NCI-H1048 (cell line): Measurements from ENCODE around the gene TEKT4.
"Not testable (repeated sequence)": the region's sequence is repeated elsewhere in the genome, so short reads cannot be mapped to it uniquely, and the experiment has no call there.

ENCODE experiments used
- DNase-seq: peaks from one replicate; lab custom pipeline; 2025; lab: John Stamatoyannopoulos, UW

TEKT4 gene

GRCh38 chr2:94871226-94872087, at the start of gene TEKT4:
Gene TEKT4 (plus strand): TSS chr2:94871430. CDS start chr2:94871580, 150 bp downstream.
- DNase-seq = no peak

GRCh38 chr2:94839224-94839623, 32.0 kb upstream of the TEKT4 start:
- not testable (repeated sequence) for DNase-seq

- DNase-seq = not testable (repeated sequence)
Measured at GRCh38 chr2:94856856-94857255, 14.4 kb upstream of the TEKT4 start.

- DNase-seq = not testable (repeated sequence)
Measured at GRCh38 chr2:94857367-94858162, 13.7 kb upstream of the TEKT4 start.

- not testable (repeated sequence) for DNase-seq
Measured at GRCh38 chr2:94858163-94858888, 12.9 kb upstream of the TEKT4 start.

- DNase-seq = no peak
Measured at GRCh38 chr2:94861308-94862152, 9.7 kb upstream of the TEKT4 start.

- not testable (repeated sequence) for DNase-seq
Measured at GRCh38 chr2:94862903-94863302, 8.3 kb upstream of the TEKT4 start.

- DNase-seq = no peak
Measured at GRCh38 chr2:94869131-94869530, 2.1 kb upstream of the TEKT4 start.

- DNase-seq = no peak
Measured at GRCh38 chr2:94869552-94870439, 1.4 kb upstream of the TEKT4 start.

GRCh38 chr2:94870440-94871225, 597 bp upstream of the TEKT4 start:
- DNase-seq = no peak

- no peak for DNase-seq
Measured at GRCh38 chr2:94872088-94872618, 923 bp downstream of the TEKT4 start.

GRCh38 chr2:94872676-94873361, 1.6 kb downstream of the TEKT4 start:
- no peak for DNase-seq

GRCh38 chr2:94873362-94874276, 2.4 kb downstream of the TEKT4 start:
- no peak for DNase-seq

GRCh38 chr2:94874277-94874997, 3.2 kb downstream of the TEKT4 start:
- DNase-seq = no peak

- DNase-seq = no peak
Measured at GRCh38 chr2:94875064-94875819, 4.0 kb downstream of the TEKT4 start.
